Right renal pelvis (tissue), 4 donors: Measurements from ENCODE around the gene PAK5. TPM values are rescaled to one million over a fixed set of nuclear protein-coding genes. Genes with fewer than 3 reads are reported as not detected.

Source experiments
- DNase-seq, 4 donors: peaks; one replicate each; pipeline ENCODE4 v3.0.0-alpha.2; 2013; ENCODE audit warnings: low read depth in 4 of 4, low spot score in 3 of 4, missing footprints in 1 of 4
- polyA plus RNA-seq, 4 donors: library from polyadenylated mRNA; unstranded; fragments of 120-200 nt; gene quantifications; one replicate each; pipeline ENCODE4 v1.2.1, GENCODE V29; 2013; ENCODE audit not compliant: insufficient read length in 4 of 4

PAK5 gene
- polyA plus RNA-seq, 4 donors, result 0.48 to 0.60 (median 0.53) TPM

GRCh38 chr20:9503526-9504245, 335.2 kb downstream of the PAK5 start:
- DNase-seq, result no peak

GRCh38 chr20:9501473-9501872, 337.4 kb downstream of the PAK5 start:
- DNase-seq, result no peak

- no peak for DNase-seq
Measured at GRCh38 chr20:9500121-9500520, 338.8 kb downstream of the PAK5 start.

- DNase-seq, result no peak
Measured at GRCh38 chr20:9499126-9499899, 339.6 kb downstream of the PAK5 start.

- no peak for DNase-seq
Measured at GRCh38 chr20:9498322-9498721, 340.6 kb downstream of the PAK5 start.

DNA sequence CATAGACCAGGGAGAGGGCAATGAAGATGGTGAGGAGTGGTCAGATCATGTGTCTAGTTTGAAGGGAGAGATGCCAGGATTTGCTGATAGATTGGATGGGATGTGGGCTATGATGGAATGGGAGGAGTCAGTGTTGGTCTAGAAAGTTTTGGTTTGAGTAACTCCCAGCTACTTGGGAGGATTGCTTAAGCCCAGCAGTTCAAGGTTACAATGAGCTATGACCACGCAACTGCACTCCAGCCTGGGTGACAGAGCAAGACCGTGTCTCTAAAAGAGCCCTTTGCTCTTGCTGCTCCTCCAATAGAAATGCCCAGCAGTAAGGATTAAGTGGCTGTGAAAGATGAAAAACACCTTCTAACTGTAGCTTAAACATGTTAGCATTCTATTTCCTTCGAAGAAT, 342.7 kb downstream of the PAK5 start:
- DNase-seq, result no peak

GRCh38 chr20:9495701-9496100, 343.2 kb downstream of the PAK5 start:
- no peak for DNase-seq

DNA sequence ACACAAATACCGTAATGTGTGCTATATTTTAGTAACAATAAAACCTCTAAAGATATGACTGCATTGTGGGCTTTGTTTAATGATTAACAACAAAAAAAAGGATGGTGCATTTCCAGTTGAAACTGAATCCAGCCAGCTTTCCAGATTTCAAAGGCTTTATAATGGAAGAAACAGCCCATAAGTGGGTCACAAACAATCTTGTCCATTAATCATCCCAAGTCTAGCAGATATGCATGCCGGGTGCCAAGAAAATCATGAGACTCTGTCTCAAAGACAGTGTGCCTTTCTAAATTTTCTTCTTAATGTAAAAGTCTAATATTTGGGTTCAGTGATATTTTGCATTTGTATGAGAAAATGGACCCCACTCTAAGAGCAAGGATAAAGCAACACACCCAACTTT, 345.1 kb downstream of the PAK5 start:
- DNase-seq, result no peak

DNA sequence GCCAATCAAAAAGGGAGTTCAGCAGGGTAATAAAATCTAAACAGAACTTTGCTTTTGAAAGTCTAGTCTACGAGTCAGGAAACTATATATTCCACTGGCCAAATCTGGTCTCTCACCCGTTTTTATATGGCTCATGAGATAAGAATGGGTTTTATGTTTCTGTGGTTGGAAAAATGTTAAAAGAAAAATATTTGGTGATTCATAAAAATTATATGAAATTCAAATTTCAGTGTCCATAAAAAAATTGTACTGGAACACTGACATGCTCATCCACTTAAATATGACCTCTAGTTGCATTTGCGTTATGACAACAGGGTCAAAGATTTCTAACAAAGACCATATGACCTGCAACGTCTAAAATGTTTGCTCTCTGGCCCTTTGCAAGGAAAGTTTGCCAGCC, 346.8 kb downstream of the PAK5 start:
- no peak for DNase-seq

- no peak for DNase-seq
Measured at GRCh38 chr20:9491324-9491723, 347.6 kb downstream of the PAK5 start.

- no peak for DNase-seq
Measured at GRCh38 chr20:9490631-9491030, 348.2 kb downstream of the PAK5 start.

GRCh38 chr20:9490161-9490560, 348.7 kb downstream of the PAK5 start:
- no peak for DNase-seq

- no peak for DNase-seq
Measured at GRCh38 chr20:9488063-9488462, 350.8 kb downstream of the PAK5 start.

Other genes with a start within 250 kb of the PAK5 start
- 10 to 100 TPM in 1 of 4 donors, 1 to 10 TPM in 3; 7.6 to 10.3 (median 8.7) TPM for gene ANKEF1, start 195.9 kb upstream of the PAK5 start, polyA plus RNA-seq